ENCODE data around the gene RNF169. TPM values are rescaled to one million over a fixed set of nuclear protein-coding genes. Genes with fewer than 3 reads are reported as not detected.
A peak's percentile ranks its signal among the peaks of the same experiment; 100 is the strongest.
"Not testable (repeated sequence)": the region's sequence is repeated elsewhere in the genome, so short reads cannot be mapped to it uniquely, and the experiment has no call there.

RNF169 gene
- total RNA-seq, 4 donors from 2014 or later, result 15.2 to 27.3 (median 20.4) TPM

DNA sequence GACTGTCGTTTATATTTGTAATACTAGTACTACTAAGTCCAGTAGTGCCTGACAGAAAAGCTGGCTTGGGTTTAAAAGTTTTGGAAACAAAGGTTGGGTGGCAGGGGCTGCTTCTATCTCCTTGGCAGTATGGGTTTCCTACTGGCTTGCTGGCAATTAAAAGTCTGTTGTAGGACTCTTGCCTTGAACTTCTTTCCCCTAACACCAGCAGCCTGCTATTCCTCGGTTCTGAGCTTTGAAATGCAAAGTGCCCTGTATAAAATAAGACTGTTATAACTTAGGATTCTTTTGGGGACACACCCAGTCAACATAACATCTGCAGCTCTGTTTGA is 1.3 kb downstream of the RNF169 start:
- TF ChIP-seq, protein P1, sequence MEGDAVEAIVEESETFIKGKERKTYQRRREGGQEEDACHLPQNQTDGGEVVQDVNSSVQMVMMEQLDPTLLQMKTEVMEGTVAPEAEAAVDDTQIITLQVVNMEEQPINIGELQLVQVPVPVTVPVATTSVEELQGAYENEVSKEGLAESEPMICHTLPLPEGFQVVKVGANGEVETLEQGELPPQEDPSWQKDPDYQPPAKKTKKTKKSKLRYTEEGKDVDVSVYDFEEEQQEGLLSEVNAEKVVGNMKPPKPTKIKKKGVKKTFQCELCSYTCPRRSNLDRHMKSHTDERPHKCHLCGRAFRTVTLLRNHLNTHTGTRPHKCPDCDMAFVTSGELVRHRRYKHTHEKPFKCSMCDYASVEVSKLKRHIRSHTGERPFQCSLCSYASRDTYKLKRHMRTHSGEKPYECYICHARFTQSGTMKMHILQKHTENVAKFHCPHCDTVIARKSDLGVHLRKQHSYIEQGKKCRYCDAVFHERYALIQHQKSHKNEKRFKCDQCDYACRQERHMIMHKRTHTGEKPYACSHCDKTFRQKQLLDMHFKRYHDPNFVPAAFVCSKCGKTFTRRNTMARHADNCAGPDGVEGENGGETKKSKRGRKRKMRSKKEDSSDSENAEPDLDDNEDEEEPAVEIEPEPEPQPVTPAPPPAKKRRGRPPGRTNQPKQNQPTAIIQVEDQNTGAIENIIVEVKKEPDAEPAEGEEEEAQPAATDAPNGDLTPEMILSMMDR (IDR thresholded peaks at IDR 0.05), result no peak
- DNase-seq (ENCODE audit: low spot score), result no peak

GRCh38 chr11:74750598-74750997 is 1.9 kb downstream of the RNF169 start:
- ATAC-seq (ENCODE audit: low FRiP score); DNase-seq (ENCODE audit: low spot score): not testable (repeated sequence)

More for the DNA sequence above, 1.3 kb downstream of the RNF169 start:
- ATAC-seq (ENCODE audit: low FRiP score), result no peak

GRCh38 chr11:74751303-74751702 is 2.7 kb downstream of the RNF169 start:
- TF ChIP-seq, protein P1 (IDR thresholded peaks at IDR 0.05), result no peak
- ATAC-seq (ENCODE audit: low FRiP score) (no peak), DNase-seq (ENCODE audit: low spot score) (no peak)

GRCh38 chr11:74754507-74755252 is 6.0 kb downstream of the RNF169 start:
- TF ChIP-seq, protein P1 (IDR thresholded peaks at IDR 0.05), result no peak
- ATAC-seq (ENCODE audit: low FRiP score), result peak; percentile 77
- DNase-seq (ENCODE audit: low spot score), result no peak

GRCh38 chr11:74755395-74755995 is 6.8 kb downstream of the RNF169 start:
- ATAC-seq (ENCODE audit: low FRiP score) (peak; percentile 34), DNase-seq (ENCODE audit: low spot score) (no peak)
- TF ChIP-seq, protein P1 (IDR thresholded peaks at IDR 0.05), result no peak

GRCh38 chr11:74756571-74756970 is 7.9 kb downstream of the RNF169 start:
- ATAC-seq (ENCODE audit: low FRiP score) (no peak), DNase-seq (ENCODE audit: low spot score) (no peak)
- TF ChIP-seq, protein P1 (IDR thresholded peaks at IDR 0.05), result no peak

- ATAC-seq (ENCODE audit: low FRiP score), result no peak
- DNase-seq (ENCODE audit: low spot score), result no peak
- TF ChIP-seq, protein P1 (IDR thresholded peaks at IDR 0.05), result no peak
Observed at GRCh38 chr11:74766905-74767304, 18.3 kb downstream of the RNF169 start.

DNA sequence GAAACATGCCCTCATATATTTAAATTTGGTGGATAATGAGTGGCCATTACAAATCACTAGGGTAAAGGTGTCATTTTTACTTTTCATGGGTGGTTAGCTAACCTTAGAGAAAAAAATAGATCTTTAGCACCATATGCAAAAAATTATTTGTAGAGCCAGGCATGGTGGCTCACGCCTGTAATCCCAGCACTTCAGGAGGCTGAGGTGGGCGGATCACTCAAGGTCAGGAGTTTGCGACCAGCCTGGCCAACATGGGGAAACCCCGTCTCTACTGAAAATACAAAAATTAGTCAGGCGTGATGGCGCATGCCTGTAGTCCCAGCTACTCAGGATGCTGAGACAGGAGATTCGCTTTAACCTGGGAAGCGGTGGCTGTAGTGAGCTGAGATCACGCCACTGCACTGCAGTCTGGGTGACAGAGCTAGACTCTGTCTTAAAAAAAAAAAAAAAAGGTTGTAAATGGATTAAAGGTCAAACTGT is 19.6 kb downstream of the RNF169 start:
- DNase-seq (ENCODE audit: low spot score); ATAC-seq (ENCODE audit: low FRiP score): not testable (repeated sequence)
